GM21717 (cell line): ENCODE data around the gene MAB21L4.

Source experiments
- ATAC-seq: cut with Tn5 transposase; IDR thresholded peaks from one replicate; pipeline ENCODE4 v1.9.1; 2021; ENCODE audit warnings: mild to moderate bottlenecking, moderate library complexity; ENCODE audit not compliant: unreplicated experiment

The MAB21L4 gene

GRCh38 chr2:240895656-240896388 lies at the start of gene MAB21L4:
Gene MAB21L4, minus strand, starts transcription at chr2:240896156. Its CDS starts 159 bp downstream, at chr2:240895997.
- no peak for ATAC-seq

- ATAC-seq = no peak
These were observed 40.1 kb upstream of the MAB21L4 start for GRCh38 chr2:240936106-240936505.

- ATAC-seq = no peak
These were observed 39.3 kb upstream of the MAB21L4 start for GRCh38 chr2:240935103-240935876.

- ATAC-seq = no peak
These were observed 38.7 kb upstream of the MAB21L4 start for GRCh38 chr2:240934701-240935102.

- ATAC-seq = no peak
These were observed 38.2 kb upstream of the MAB21L4 start for GRCh38 chr2:240933966-240934700.

GRCh38 chr2:240933048-240933965 lies 37.4 kb upstream of the MAB21L4 start:
- no peak for ATAC-seq

GRCh38 chr2:240932724-240933047 lies 36.7 kb upstream of the MAB21L4 start:
- ATAC-seq = no peak

- no peak for ATAC-seq
These were observed 36.2 kb upstream of the MAB21L4 start for GRCh38 chr2:240932001-240932723.

GRCh38 chr2:240931319-240931949 lies 35.5 kb upstream of the MAB21L4 start:
- no peak for ATAC-seq

- no peak for ATAC-seq
These were observed 34.8 kb upstream of the MAB21L4 start for GRCh38 chr2:240930631-240931318.

GRCh38 chr2:240930096-240930630 lies 34.2 kb upstream of the MAB21L4 start:
- no peak for ATAC-seq

GRCh38 chr2:240929364-240930095 lies 33.6 kb upstream of the MAB21L4 start:
- no peak for ATAC-seq

GRCh38 chr2:240928476-240929363 lies 32.8 kb upstream of the MAB21L4 start:
- no peak for ATAC-seq

- ATAC-seq = no peak
These were observed 31.4 kb upstream of the MAB21L4 start for GRCh38 chr2:240927390-240927781.

- ATAC-seq = no peak
These were observed 30.8 kb upstream of the MAB21L4 start for GRCh38 chr2:240926516-240927389.
